GM10266 (cell line): Measurements from ENCODE around the gene ATP11A.

Experiments used
- DNase-seq: peaks from one replicate; pipeline ENCODE4 v3.0.0; 2012; ENCODE audit errors: extremely low spot score
- CTCF ChIP-seq: IDR thresholded peaks from 2 replicates; pipeline ENCODE4 v1.5.1; 2012; ENCODE audit warnings: mild to moderate bottlenecking, low read depth; ENCODE audit not compliant: control insufficient read depth, insufficient read depth; ENCODE audit errors: missing control alignments

ATP11A gene

GRCh38 chr13:112791663-112792440, 102.0 kb downstream of the ATP11A start:
- DNase-seq, result no peak
- no peak for TF ChIP-seq CTCF

GRCh38 chr13:112792511-112792910, 102.7 kb downstream of the ATP11A start:
- DNase-seq, result no peak
- TF ChIP-seq CTCF, result no peak

- no peak for DNase-seq
- TF ChIP-seq CTCF, result no peak
Observed at GRCh38 chr13:112793545-112794445, 104.0 kb downstream of the ATP11A start.

GRCh38 chr13:112795277-112795676, 105.4 kb downstream of the ATP11A start:
- TF ChIP-seq CTCF, result no peak
- DNase-seq, result no peak

- no peak for DNase-seq
- TF ChIP-seq CTCF, result no peak
Observed at GRCh38 chr13:112796190-112796915, 106.5 kb downstream of the ATP11A start.

GRCh38 chr13:112799394-112799793, 109.6 kb downstream of the ATP11A start:
- no peak for DNase-seq
- no peak for TF ChIP-seq CTCF

GRCh38 chr13:112800057-112800456, 110.2 kb downstream of the ATP11A start:
- DNase-seq, result no peak
- TF ChIP-seq CTCF, result no peak

- peak; percentile 34 for DNase-seq
Observed at GRCh38 chr13:112800807-112801206, 111.0 kb downstream of the ATP11A start.
